DOHH2 (cell line): ENCODE results near the gene OR2AK2.
A peak's percentile ranks its signal among the peaks of the same experiment; 100 is the strongest.
"Not testable (repeated sequence)": the region's sequence is repeated elsewhere in the genome, so short reads cannot be mapped to it uniquely, and the experiment has no call there.

Source experiments
- H3F3A ChIP-seq: fragments of 200-600 bp; sonication (generic), shearing (Covaris generic); 2 replicates; pipeline ENCODE4 v1.6.0; 2016; ENCODE audit warnings: antibody characterized with exemption, mild to moderate bottlenecking; ENCODE audit not compliant: control insufficient read depth, insufficient read depth
- H3K27ac ChIP-seq: fragments of 200-600 bp; sonication (generic); 2 replicates; pipeline ENCODE4 v1.5.1; 2014; ENCODE audit warnings: low read depth, mild to moderate bottlenecking, low read length, moderate library complexity
- H3K27me3 ChIP-seq: fragments of 200-600 bp; sonication (generic); 2 replicates; pipeline ENCODE4 v1.6.1; 2014; ENCODE audit warnings: mild to moderate bottlenecking, low read length, mixed read lengths; ENCODE audit not compliant: control insufficient read depth
- H3K36me3 ChIP-seq: fragments of 200-600 bp; sonication (generic); 2 replicates; pipeline ENCODE4 v1.6.1; 2014; ENCODE audit warnings: mild to moderate bottlenecking, low read length, moderate library complexity, mixed read lengths; ENCODE audit not compliant: control insufficient read depth
- H3K4me1 ChIP-seq: fragments of 200-600 bp; sonication (generic); 2 replicates; pipeline ENCODE4 v1.6.1; 2014; ENCODE audit warnings: mild to moderate bottlenecking, low read length, mixed read lengths; ENCODE audit not compliant: control insufficient read depth
- H3K4me2 ChIP-seq: fragments of 200-600 bp; sonication (generic); 2 replicates; pipeline ENCODE4 v1.6.0; 2014; ENCODE audit warnings: mild to moderate bottlenecking, low read length, moderate library complexity
- H3K4me3 ChIP-seq: fragments of 200-600 bp; sonication (generic); 2 replicates; pipeline ENCODE4 v1.5.1; 2014; ENCODE audit warnings: mild to moderate bottlenecking, low read length, mixed read lengths
- H3K79me2 ChIP-seq: fragments of 200-600 bp; sonication (generic); 2 replicates; pipeline ENCODE4 v1.6.1; 2014; ENCODE audit warnings: mild to moderate bottlenecking, low read length, mixed read lengths; ENCODE audit not compliant: control insufficient read depth
- H3K9me2 ChIP-seq: fragments of 200-600 bp; sonication (generic); replicated peaks from 2 replicates; pipeline ENCODE4 v1.6.1; 2014; ENCODE audit warnings: mild to moderate bottlenecking, low read length, mixed read lengths; ENCODE audit not compliant: control insufficient read depth
- H3K9me3 ChIP-seq: fragments of 200-600 bp; sonication (generic); 2 replicates; pipeline ENCODE4 v1.6.1; 2014; ENCODE audit warnings: antibody characterized with exemption, low read length, mixed read lengths; ENCODE audit not compliant: control insufficient read depth, insufficient read depth
- H4K20me1 ChIP-seq: fragments of 200-600 bp; sonication (generic); 2 replicates; pipeline ENCODE4 v1.6.0; 2014; ENCODE audit warnings: low read depth, mild to moderate bottlenecking, antibody characterized with exemption, low read length, moderate library complexity; ENCODE audit not compliant: control insufficient read depth, insufficient read depth
- CTCF ChIP-seq: fragments of 200-600 bp; sonication (generic); IDR thresholded peaks from one replicate; pipeline ENCODE4 v1.5.1; 2014; ENCODE audit warnings: antibody characterized with exemption, mild to moderate bottlenecking, low read depth, low read length; ENCODE audit not compliant: poor library complexity, severe bottlenecking
- EZH2phosphoT487 ChIP-seq: fragments of 200-600 bp; sonication (generic); IDR thresholded peaks from 2 replicates; pipeline ENCODE4 v1.6.1; 2017; ENCODE audit warnings: borderline replicate concordance, mild to moderate bottlenecking, antibody characterized with exemption, low read length, moderate library complexity, mixed read lengths

The OR2AK2 gene

GRCh38 chr1:247936965-247937734, 27.9 kb upstream of the OR2AK2 start:
- H3K4me1 ChIP-seq, H3K27me3 ChIP-seq, H3K79me2 ChIP-seq, H3K9me3 ChIP-seq, H3K27ac ChIP-seq, H3K36me3 ChIP-seq, H3F3A ChIP-seq, H3K9me2 ChIP-seq, H4K20me1 ChIP-seq: not testable (repeated sequence)
- TF ChIP-seq CTCF: peak; percentile 93
- Histone ChIP-seq H3K4me3 (peak overlapping the region; percentile 70), H3K4me2 (peak overlapping the region; percentile 53)

- no peaks in the 10 kb centered on the region; the same call in 1 of the 2 replicates for H3K4me1 ChIP-seq
- H3K27ac ChIP-seq: no peak overlapping the region
- no peak overlapping the region for H3K4me2 ChIP-seq
- no peaks in the 10 kb centered on the region for H3K9me3 ChIP-seq
- H3F3A ChIP-seq: no peaks in the 10 kb centered on the region
- H3K9me2 ChIP-seq: no peaks in the 10 kb centered on the region
- no peaks in the 10 kb centered on the region for H3K27me3 ChIP-seq
- no peaks in the 10 kb centered on the region for H3K79me2 ChIP-seq
- H3K36me3 ChIP-seq: no peaks in the 10 kb centered on the region
- TF ChIP-seq EZH2phosphoT487 (no peak), CTCF (no peak)
- H3K4me3 ChIP-seq: no peak overlapping the region
- H4K20me1 ChIP-seq: no peaks in the 10 kb centered on the region
Measured at GRCh38 chr1:247942624-247943023, 22.4 kb upstream of the OR2AK2 start.

GRCh38 chr1:247948558-247948957, 16.5 kb upstream of the OR2AK2 start, which contains the start of gene OR2L8:
TSS of gene OR2L8 (plus strand) at chr1:247948858. CDS start at chr1:247948858, 0 bp downstream.
- Histone ChIP-seq H3K27me3 (no peaks in the 10 kb centered on the region), H4K20me1 (no peaks in the 10 kb centered on the region), H3K4me2 (no peak within 1 kb of the TSS), H3K36me3 (no peaks in the 10 kb centered on the region), H3K9me2 (no peaks in the 10 kb centered on the region), H3K79me2 (no peaks in the 10 kb centered on the region), H3K9me3 (no peaks in the 10 kb centered on the region), H3K4me3 (no peak within 1 kb of the TSS), H3K4me1 (no peaks in the 10 kb centered on the region), H3F3A (no peaks in the 10 kb centered on the region), H3K27ac (no peak within 1 kb of the TSS)
- TF ChIP-seq CTCF (no peak), EZH2phosphoT487 (no peak)
